K562 (cell line): ENCODE data around the gene SPEG. TPM values are rescaled to one million over a fixed set of nuclear protein-coding genes. Genes with fewer than 3 reads are reported as not detected.
A peak's percentile ranks its signal among the peaks of the same experiment; 100 is the strongest.

Experiments
- ARID1B ChIP-seq: fragments of 450-650 bp; IDR thresholded peaks from 2 replicates; pipeline ENCODE4 v1.6.1; 2016; ENCODE audit warnings: antibody characterized with exemption, mild to moderate bottlenecking, inconsistent platforms
- BHLHE40 ChIP-seq: IDR thresholded peaks from 2 replicates; pipeline ENCODE4 v1.6.1; 2011; ENCODE audit warnings: low read length, improper control_type of control experiment
- CCNT2 ChIP-seq: IDR thresholded peaks from 2 replicates; pipeline ENCODE4 v1.6.1; 2011; ENCODE audit warnings: borderline replicate concordance, low read depth, mild to moderate bottlenecking, moderate library complexity, mixed read lengths, low read length; ENCODE audit not compliant: insufficient read length; ENCODE audit errors: extremely low read depth
- ETS2 ChIP-seq: IDR thresholded peaks from 2 replicates; pipeline ENCODE4 v1.6.1; 2016; ENCODE audit warnings: borderline replicate concordance, missing genetic modification characterization, mild to moderate bottlenecking, moderate library complexity, missing compliant biosample characterization; ENCODE audit not compliant: poor library complexity, severe bottlenecking
- GABPB2 ChIP-seq: fragments of 250-450 bp; sonication (Bioruptor Pico); conservative IDR thresholded peaks from 2 replicates; pipeline ENCODE4 v1.5.1; 2021; ENCODE audit warnings: mild to moderate bottlenecking
- HLTF ChIP-seq: fragments of 450-650 bp; IDR thresholded peaks from 2 replicates; pipeline ENCODE4 v1.6.1; 2016
- MAFF ChIP-seq: IDR thresholded peaks from 2 replicates; pipeline ENCODE4 v1.6.1; 2012; ENCODE audit warnings: low read length, improper control_type of control experiment
- MTF1 ChIP-seq: fragments of 250-450 bp; sonication (Bioruptor Pico); IDR thresholded peaks from 2 replicates; pipeline ENCODE4 v1.9.0; 2021; ENCODE audit warnings: moderate library complexity, mild to moderate bottlenecking, inconsistent platforms, borderline replicate concordance
- MYBL2 ChIP-seq, 2 experiments: fragments of 450-650 bp in 1 of 2; sonication (generic) in 1 of 2; formaldehyde crosslinking in 1 of 2; IDR thresholded peaks; 2 replicates each; pipeline versions ENCODE4 v1.6.1 to v1.8.1; 2017 to 2022; ENCODE audit warnings: borderline replicate concordance in 1 of 2, inconsistent platforms in 1 of 2, low read depth in 1 of 2, mild to moderate bottlenecking in 1 of 2, missing genetic modification reagents in 1 of 2, moderate library complexity in 1 of 2
- NFXL1 ChIP-seq: fragments of 450-650 bp; formaldehyde crosslinking; IDR thresholded peaks from 2 replicates; pipeline ENCODE4 v1.4.0; 2021; ENCODE audit warnings: mild to moderate bottlenecking
- RBM25 ChIP-seq: fragments of 200-400 bp; formaldehyde crosslinking; IDR thresholded peaks from 2 replicates; pipeline ENCODE4 v1.6.1; 2018; ENCODE audit warnings: low read length, low read depth, moderate library complexity; ENCODE audit not compliant: severe bottlenecking
- RCOR1 ChIP-seq, 2 experiments: IDR thresholded peaks; 2 replicates each; pipeline ENCODE4 v1.6.1; 2012; ENCODE audit warnings: low read depth in 2 of 2, low read length in 2 of 2, borderline replicate concordance in 1 of 2, improper control_type of control experiment in 1 of 2
- RNF2 ChIP-seq: sonication (generic); IDR thresholded peaks from 2 replicates; pipeline ENCODE4 v1.6.1; 2016
- SMARCC2 ChIP-seq: fragments of 450-650 bp; IDR thresholded peaks from 2 replicates; pipeline ENCODE4 v1.6.1; 2017; ENCODE audit warnings: antibody characterized with exemption, moderate library complexity, mild to moderate bottlenecking, low read depth
- THRAP3 ChIP-seq: fragments of 450-650 bp; IDR thresholded peaks from 2 replicates; pipeline ENCODE4 v1.6.1; 2016; ENCODE audit warnings: mild to moderate bottlenecking, inconsistent platforms, borderline replicate concordance
- TOE1 ChIP-seq, 2 experiments: fragments of 450-650 bp in 1 of 2; sonication (generic) in 1 of 2; formaldehyde crosslinking in 1 of 2; IDR thresholded peaks; 2 replicates each; pipeline versions ENCODE4 v1.7.1 to v1.8.0; 2016 to 2022; ENCODE audit warnings: borderline replicate concordance in 2 of 2, mild to moderate bottlenecking in 2 of 2, antibody characterized with exemption in 1 of 2, inconsistent platforms in 1 of 2, low read depth in 1 of 2, missing genetic modification reagents in 1 of 2, moderate library complexity in 1 of 2
- ZBED1 ChIP-seq: IDR thresholded peaks from 2 replicates; pipeline ENCODE4 v1.6.1; 2014
- ZBTB11 ChIP-seq, 3 experiments: fragments of 200-800 bp in 1 of 3; fragments of 250-450 bp in 1 of 3; fragments of 450-650 bp in 1 of 3; sonication (Bioruptor Pico) in 1 of 3; sonication (Bioruptor generic) in 1 of 3; formaldehyde crosslinking in 1 of 3; IDR thresholded peaks; 2 replicates each; pipeline versions ENCODE4 v1.6.1 to v1.8.0; 2016 to 2022; ENCODE audit warnings: mild to moderate bottlenecking in 2 of 3, missing genetic modification characterization in 2 of 3, missing compliant biosample characterization in 1 of 3, moderate library complexity in 1 of 3
- ZEB2 ChIP-seq: fragments of 450-650 bp; IDR thresholded peaks from 2 replicates; pipeline ENCODE4 v1.6.1; 2016
- ZNF436 ChIP-seq: fragments of 250-450, 450-650 bp; sonication (Bioruptor Pico); formaldehyde crosslinking; IDR thresholded peaks from 2 replicates; pipeline ENCODE4 v1.7.0; 2020; ENCODE audit warnings: mild to moderate bottlenecking
- ZNF586 ChIP-seq: fragments of 450-650 bp; formaldehyde crosslinking; conservative IDR thresholded peaks from 2 replicates; pipeline ENCODE4 v1.4.0; 2020; ENCODE audit warnings: mild to moderate bottlenecking, moderate library complexity
- polyA plus RNA-seq, 8 experiments: library from polyadenylated mRNA; depleted of rRNA in 4 of 8; stranded (reverse) in 5 of 8; unstranded in 3 of 8; fragments of >200 nt; fragmentation: Nextera tagmentation in 2 of 8; fragmentation: Illumina TruSeq in 1 of 8; extraction: Ambion mirVana in 2 of 8; extraction: Trizol in 1 of 8; gene quantifications; 2 replicates each; pipeline versions ENCODE4 v1.2.1 to v1.2.3, GENCODE V29; 2011 to 2014; ENCODE audit warnings: inconsistent platforms in 1 of 8, missing spikeins in 1 of 8
- total RNA-seq, 7 experiments: library from RNA; depleted of rRNA in 6 of 7; stranded (reverse); fragments of >200 nt in 6 of 7; fragmentation: Illumina TruSeq in 2 of 7; extraction: Trizol in 2 of 7; gene quantifications; 2 replicates each; pipeline versions ENCODE4 v1.2.1 to v1.2.3, GENCODE V29; 2011 to 2021; ENCODE audit warnings: low replicate concordance in 1 of 7
- TF ChIP-seq, protein P1 (sequence below): fragments of 250-450 bp; sonication (Bioruptor Pico); IDR thresholded peaks from 2 replicates; pipeline ENCODE4 v1.8.0; 2021; ENCODE audit warnings: mild to moderate bottlenecking, moderate library complexity

SPEG gene
- total and polyA plus RNA-seq, 9 of the 15 experiments (the other 6 are each of a cell fraction or from before 2014, with no cell fraction given) = 0.49 to 8.7 (median 3.0) TPM

GRCh38 chr2:219433666-219434467 lies 776 bp upstream of the SPEG start (continued):
- TF ChIP-seq, protein P1, sequence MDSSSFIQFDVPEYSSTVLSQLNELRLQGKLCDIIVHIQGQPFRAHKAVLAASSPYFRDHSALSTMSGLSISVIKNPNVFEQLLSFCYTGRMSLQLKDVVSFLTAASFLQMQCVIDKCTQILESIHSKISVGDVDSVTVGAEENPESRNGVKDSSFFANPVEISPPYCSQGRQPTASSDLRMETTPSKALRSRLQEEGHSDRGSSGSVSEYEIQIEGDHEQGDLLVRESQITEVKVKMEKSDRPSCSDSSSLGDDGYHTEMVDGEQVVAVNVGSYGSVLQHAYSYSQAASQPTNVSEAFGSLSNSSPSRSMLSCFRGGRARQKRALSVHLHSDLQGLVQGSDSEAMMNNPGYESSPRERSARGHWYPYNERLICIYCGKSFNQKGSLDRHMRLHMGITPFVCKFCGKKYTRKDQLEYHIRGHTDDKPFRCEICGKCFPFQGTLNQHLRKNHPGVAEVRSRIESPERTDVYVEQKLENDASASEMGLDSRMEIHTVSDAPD (CRISPR knock-in tag) = no peak
- TF ChIP-seq MYBL2 (IDR thresholded peaks at IDR 0.05; ENCODE audit: low read depth) (no peak), MYBL2 (CRISPR knock-in tag; IDR thresholded peaks at IDR 0.05; ENCODE audit: borderline replicate concordance) (no peak), SMARCC2 (no peak), ZBED1 (no peak), ZNF436 (CRISPR knock-in tag) (no peak), MAFF (no peak), CCNT2 (no peak), RBM25 (no peak), HLTF (0 out of 2 replicates have a peak, but pooled peaks have one; percentile 31), TOE1 (IDR thresholded peaks at IDR 0.05; ENCODE audit: borderline replicate concordance) (0 out of 2 replicates have a peak, but pooled peaks have one; percentile 43), TOE1 (CRISPR knock-in tag; IDR thresholded peaks at IDR 0.05; ENCODE audit: borderline replicate concordance, low read depth) (no peak), MTF1 (no peak), THRAP3 (no peak), ZEB2 (no peak), BHLHE40 (no peak), ARID1B (0 out of 2 replicates have a peak, but pooled peaks have one; percentile 23), ZBTB11 (CRISPR knock-in tag; IDR thresholded peaks at IDR 0.05) (no peak), NFXL1 (no peak), RNF2 (no peak), RCOR1 (IDR thresholded peaks at IDR 0.05; ENCODE audit: borderline replicate concordance in 1 of 2, low read depth in 2 of 2, low read length in 2 of 2) (peak in 1 of 2 experiments; percentile 29; a peak in 1 of 4 replicates), ETS2 (tag) (no peak), GABPB2 (CRISPR knock-in tag) (no peak), ZNF586 (CRISPR knock-in tag) (no peak)
